Endothelial cell of umbilical vein (primary cell): Measurements from ENCODE around the gene PEX7. TPM values are rescaled to one million over a fixed set of nuclear protein-coding genes. Genes with fewer than 3 reads are reported as not detected.

Source experiments
- BruUV-seq: library from RNA; stranded (reverse); fragments of 400-500 nt; replicated peaks from 2 replicates; lab custom pipeline; 2021; lab: Mats Ljungman, UMichigan
- CTCF ChIA-PET: fragments of 300-600, 350-600 bp; sonication (Branson Sonifier 250); formaldehyde crosslinking; loops from one replicate; lab custom pipeline; 2021; ENCODE audit warnings: antibody characterized with exemption, inconsistent platforms; lab: Charles Lee
- POLR2A ChIA-PET: fragments of 300-600, 350-600 bp; sonication (Branson Sonifier 250); formaldehyde crosslinking; loops from one replicate; lab custom pipeline; 2021; ENCODE audit warnings: antibody characterized with exemption, inconsistent platforms; lab: Charles Lee
- DNase-seq: peaks from one replicate; pipeline ENCODE4 v3.0.0-alpha.2; 2011; ENCODE audit warnings: low read depth, low spot score
- FAIRE-seq: peaks from 2 replicates; lab custom pipeline; 2011; peaks lifted over from hg19 to GRCh38; lab: Jason Lieb, UNC
- H2AFZ ChIP-seq: 2 replicates; pipeline ENCODE4 v1.6.0; 2012; ENCODE audit warnings: low read depth, low read length, control low read depth, inconsistent platforms
- H3K27ac ChIP-seq: 2 replicates; pipeline ENCODE4 v1.5.1; 2011; ENCODE audit warnings: low read depth, mild to moderate bottlenecking, control low read depth, low read length, moderate library complexity; ENCODE audit not compliant: insufficient read depth
- H3K27me3 ChIP-seq, 2 experiments: 2 replicates each; pipeline versions ENCODE4 v1.6.0 to v1.6.1; 2011; ENCODE audit warnings: low read length in 2 of 2, mixed read lengths in 1 of 2; ENCODE audit not compliant: control insufficient read depth in 2 of 2, insufficient read depth in 2 of 2
- H3K36me3 ChIP-seq, 2 experiments: 2 replicates in 1 of 2; 3 replicates in 1 of 2; pipeline ENCODE4 v1.5.1; 2011; ENCODE audit warnings: low read length in 2 of 2, mild to moderate bottlenecking in 1 of 2, moderate library complexity in 1 of 2; ENCODE audit not compliant: control insufficient read depth in 2 of 2, insufficient read depth in 2 of 2; ENCODE audit errors: extremely low read depth in 1 of 2
- H3K4me1 ChIP-seq: 3 replicates; pipeline ENCODE4 v1.5.1; 2011; ENCODE audit warnings: mild to moderate bottlenecking, low read length; ENCODE audit not compliant: control insufficient read depth, insufficient read depth; ENCODE audit errors: extremely low read depth
- H3K4me2 ChIP-seq: 2 replicates; pipeline ENCODE4 v1.6.1; 2011; ENCODE audit warnings: low read length, control low read depth, mixed read lengths; ENCODE audit not compliant: insufficient read depth
- H3K4me3 ChIP-seq, 3 experiments: fragments of 200-600 bp in 1 of 3; sonication (generic), shearing (Covaris generic) in 1 of 3; replicated peaks in 1 of 3; 2 replicates each; pipeline ENCODE4 v1.5.1; 2011 to 2016; ENCODE audit warnings: control low read depth in 3 of 3, low read length in 3 of 3, mild to moderate bottlenecking in 2 of 3, inconsistent platforms in 1 of 3, low read depth in 1 of 3, moderate library complexity in 1 of 3; ENCODE audit not compliant: insufficient read depth in 1 of 3
- H3K79me2 ChIP-seq: 2 replicates; pipeline ENCODE4 v1.6.0; 2012; ENCODE audit warnings: low read length, inconsistent platforms; ENCODE audit not compliant: control insufficient read depth, insufficient read depth
- H3K9ac ChIP-seq: replicated peaks from 2 replicates; pipeline ENCODE3; 2011; ENCODE audit warnings: low read length, control low read depth; ENCODE audit not compliant: insufficient read depth; ENCODE audit errors: extremely low read depth
- H3K9me1 ChIP-seq: replicated peaks from 3 replicates; pipeline ENCODE4 v1.6.0; 2011; ENCODE audit warnings: mild to moderate bottlenecking, low read length; ENCODE audit not compliant: control insufficient read depth, insufficient read depth; ENCODE audit errors: extremely low read depth
- H3K9me3 ChIP-seq: replicated peaks from 2 replicates; pipeline ENCODE4 v1.5.1; 2012; ENCODE audit warnings: low read length, inconsistent platforms; ENCODE audit not compliant: control insufficient read depth, insufficient read depth
- H4K20me1 ChIP-seq: replicated peaks from 2 replicates; pipeline ENCODE3; 2011; ENCODE audit warnings: mild to moderate bottlenecking, low read length; ENCODE audit not compliant: control insufficient read depth, insufficient read depth; ENCODE audit errors: extremely low read depth
- EZH2 ChIP-seq: IDR thresholded peaks from 2 replicates; pipeline ENCODE4 v1.6.1; 2012; ENCODE audit warnings: borderline replicate concordance, low read depth, mild to moderate bottlenecking, moderate library complexity, low read length, inconsistent platforms; ENCODE audit not compliant: severe bottlenecking
- FOS ChIP-seq: IDR thresholded peaks from 2 replicates; pipeline ENCODE4 v1.6.1; 2011; ENCODE audit warnings: mild to moderate bottlenecking, low read length, moderate library complexity, borderline replicate concordance; ENCODE audit not compliant: insufficient read depth
- GATA2 ChIP-seq: IDR thresholded peaks from 2 replicates; pipeline ENCODE4 v1.7.0; 2011; ENCODE audit warnings: low read depth, mild to moderate bottlenecking, moderate library complexity, mixed read lengths, low read length; ENCODE audit not compliant: insufficient read length, insufficient read depth
- JUN ChIP-seq: IDR thresholded peaks from 2 replicates; pipeline ENCODE4 v1.6.1; 2011; ENCODE audit warnings: borderline replicate concordance, low read depth; ENCODE audit not compliant: insufficient read length, insufficient read depth
- POLR2A ChIP-seq: IDR thresholded peaks from 2 replicates; pipeline ENCODE4 v1.6.1; 2012; ENCODE audit warnings: low read depth, mild to moderate bottlenecking, control low read depth, low read length
- POLR2AphosphoS5 ChIP-seq: IDR thresholded peaks from 2 replicates; pipeline ENCODE4 v1.6.1; 2012; ENCODE audit warnings: low read depth, mild to moderate bottlenecking, control low read depth, low read length, moderate library complexity; ENCODE audit not compliant: insufficient read depth
- dilution Hi-C: fragments of 300-500 bp; cut with MboI; formaldehyde crosslinking; loops from one replicate; pipeline ENCODE4 v1.15.0; 2019; ENCODE audit warnings: low sequenced_read_pairs; ENCODE audit not compliant: extremely low pct_ligation_motif_present
- intact Hi-C: fragments of 100-400 bp; cut with micrococcal nuclease; formaldehyde crosslinking; loops from one replicate; pipeline ENCODE4 v1.10.0; 2022
- polyA plus RNA-seq, 4 experiments: library from polyadenylated mRNA; depleted of rRNA in 3 of 4; stranded (reverse) in 3 of 4; unstranded in 1 of 4; fragments of >200 nt; gene quantifications; 2 replicates each; pipeline versions ENCODE4 v1.2.1 to v1.2.3, GENCODE V29; 2011 to 2012; ENCODE audit warnings: missing spikeins in 1 of 4
- total RNA-seq: library from RNA; stranded (reverse); gene quantifications from 2 replicates; pipeline ENCODE4 v1.2.3, GENCODE V29; 2021
- TF ChIP-seq, protein P1 (sequence below), 2 donors: IDR thresholded peaks; 1 replicate in 1 of 2; 2 replicates in 1 of 2; pipeline ENCODE4 v1.5.1; 2011; ENCODE audit warnings: low read length in 2 of 2, mild to moderate bottlenecking in 2 of 2, moderate library complexity in 2 of 2, control low read depth in 1 of 2, inconsistent platforms in 1 of 2, low read depth in 1 of 2; ENCODE audit not compliant: insufficient read depth in 1 of 2; ENCODE audit errors: extremely low read depth in 1 of 2

The PEX7 gene
- total and polyA plus RNA-seq, 2 donors (not counting 3 experiments of a cell fraction or from before 2014, with no cell fraction given), result 3.7 to 5.7 TPM

DNA sequence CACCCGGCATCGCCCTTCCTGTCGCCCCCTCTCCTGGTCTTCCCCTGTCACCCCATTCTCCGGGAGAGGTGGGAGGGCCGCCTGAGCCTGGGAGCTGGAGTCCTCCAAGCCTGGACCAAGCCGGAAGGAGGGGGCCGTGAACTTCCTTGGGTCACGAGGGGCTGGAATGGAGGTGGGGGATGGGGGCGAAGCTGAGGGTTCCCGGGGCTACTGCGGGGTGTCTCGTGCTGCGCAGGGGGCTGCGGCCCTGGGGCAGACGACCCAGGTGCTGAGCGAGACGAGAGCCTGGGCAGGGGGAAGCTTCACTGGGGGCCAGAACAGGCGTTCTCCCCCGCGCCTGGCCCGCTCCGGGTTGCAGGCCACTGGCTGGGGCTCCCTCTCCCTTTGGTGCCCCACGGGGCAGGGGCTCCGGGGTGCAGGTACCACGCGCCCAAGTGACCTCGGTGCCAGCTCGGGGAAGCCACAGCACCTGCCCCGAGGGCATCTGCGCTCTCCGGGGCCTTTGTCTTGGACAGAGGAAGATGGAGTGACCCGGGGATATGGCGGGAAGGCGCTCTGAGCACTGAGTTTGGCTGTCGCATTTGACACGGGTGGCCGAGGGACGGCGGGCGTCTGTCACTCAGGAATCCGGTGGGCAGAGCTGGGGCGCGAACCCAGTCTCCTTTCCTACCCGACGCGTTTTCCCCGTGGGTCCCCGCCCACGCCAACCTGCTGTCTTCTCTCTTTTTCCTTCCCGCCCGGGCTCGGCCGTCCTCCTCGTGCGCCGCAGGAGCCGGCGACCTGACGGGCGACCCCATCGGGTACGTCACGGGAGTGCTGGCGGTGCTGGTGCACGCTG, 100.9 kb downstream of the PEX7 start:
- POLR2A ChIA-PET, result no interaction called here
- Histone ChIP-seq H3K79me2 (no peaks in the 10 kb centered on the region), H3K27ac (no peak overlapping the region), H3K4me1 (peaks cover 23% of the 10 kb centered on the region), H3K27me3 (peaks cover 32 to 53% of the 10 kb centered on the region in 2 experiments), H3K9me3 (no peaks in the 10 kb centered on the region), H3K9ac (no peak overlapping the region), H3K36me3 (no peaks in the 10 kb centered on the region), H3K9me1 (no peaks in the 10 kb centered on the region), H3K4me2 (no peak overlapping the region), H4K20me1 (no peaks in the 10 kb centered on the region), H3K4me3 (no peak overlapping the region), H2AFZ (no peak overlapping the region)
- TF ChIP-seq EZH2 (peak; percentile 70), POLR2AphosphoS5 (no peak)
- BruUV-seq, result no TSS peak
- DNase-seq, result no peak
- FAIRE-seq, result no peak
- dilution Hi-C loops, result no loop called here
- intact Hi-C loops, result loop anchor here (5.0 to 10.0 kb wide), 4 partner anchors 99 to 369 kb away; partner anchors contain the start of genes MAP3K5, MAP7 and PEX7
- CTCF ChIA-PET, result no interaction called here

GRCh38 chr6:136923954-136924673, 101.7 kb downstream of the PEX7 start:
- Histone ChIP-seq H3K27ac (no peak overlapping the region), H3K9me3 (no peaks in the 10 kb centered on the region), H3K9me1 (no peaks in the 10 kb centered on the region), H2AFZ (no peak overlapping the region), H3K36me3 (no peaks in the 10 kb centered on the region), H3K27me3 (peaks cover 32 to 53% of the 10 kb centered on the region in 2 experiments), H3K79me2 (no peaks in the 10 kb centered on the region), H3K4me2 (no peak overlapping the region), H3K4me3 (no peak overlapping the region), H3K9ac (no peak overlapping the region), H4K20me1 (no peaks in the 10 kb centered on the region), H3K4me1 (peaks cover 23% of the 10 kb centered on the region)
- no peak for FAIRE-seq
- POLR2A ChIA-PET, result no interaction called here
- DNase-seq, result no peak
- dilution Hi-C loops (no loop called here), intact Hi-C loops (loop anchor here (5.0 to 10.0 kb wide), 4 partner anchors 99 to 369 kb away; partner anchors contain the start of genes MAP3K5, MAP7 and PEX7)
- CTCF ChIA-PET, result interaction anchor here (0.6 to 3.1 kb wide), 3 partner anchors 8 to 280 kb away, joined by 3 to 13 read pairs (median 10); no protein-coding TSS in a partner anchor
- no TSS peak for BruUV-seq
- TF ChIP-seq POLR2A (no peak), EZH2 (no peak), FOS (no peak), GATA2 (no peak), JUN (no peak)
- TF ChIP-seq, protein P1, sequence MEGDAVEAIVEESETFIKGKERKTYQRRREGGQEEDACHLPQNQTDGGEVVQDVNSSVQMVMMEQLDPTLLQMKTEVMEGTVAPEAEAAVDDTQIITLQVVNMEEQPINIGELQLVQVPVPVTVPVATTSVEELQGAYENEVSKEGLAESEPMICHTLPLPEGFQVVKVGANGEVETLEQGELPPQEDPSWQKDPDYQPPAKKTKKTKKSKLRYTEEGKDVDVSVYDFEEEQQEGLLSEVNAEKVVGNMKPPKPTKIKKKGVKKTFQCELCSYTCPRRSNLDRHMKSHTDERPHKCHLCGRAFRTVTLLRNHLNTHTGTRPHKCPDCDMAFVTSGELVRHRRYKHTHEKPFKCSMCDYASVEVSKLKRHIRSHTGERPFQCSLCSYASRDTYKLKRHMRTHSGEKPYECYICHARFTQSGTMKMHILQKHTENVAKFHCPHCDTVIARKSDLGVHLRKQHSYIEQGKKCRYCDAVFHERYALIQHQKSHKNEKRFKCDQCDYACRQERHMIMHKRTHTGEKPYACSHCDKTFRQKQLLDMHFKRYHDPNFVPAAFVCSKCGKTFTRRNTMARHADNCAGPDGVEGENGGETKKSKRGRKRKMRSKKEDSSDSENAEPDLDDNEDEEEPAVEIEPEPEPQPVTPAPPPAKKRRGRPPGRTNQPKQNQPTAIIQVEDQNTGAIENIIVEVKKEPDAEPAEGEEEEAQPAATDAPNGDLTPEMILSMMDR (IDR thresholded peaks at IDR 0.05; ENCODE audit: extremely low read depth in 1 of 2, insufficient read depth in 1 of 2, low read depth in 1 of 2, low read length in 2 of 2), result no peak
